Activated CD4-positive, alpha-beta T cell treated with anti-CD3 and anti-CD28 coated beads, Interleukin-10, Interleukin-2, amounts not matched to agents 100 ng/mL and 50 ng/mL, durations not matched to agents 16 hours and 8 hours (primary cell): ENCODE results near the gene BNC1.
"Not testable (repeated sequence)": the region's sequence is repeated elsewhere in the genome, so short reads cannot be mapped to it uniquely, and the experiment has no call there.

Experiments
- DNase-seq: peaks from one replicate; pipeline ENCODE4 v3.0.0-alpha.2; 2020

The BNC1 gene

GRCh38 chr15:83295417-83295816, 11.0 kb upstream of the BNC1 start:
- no peak for DNase-seq

- DNase-seq: no peak
Observed at GRCh38 chr15:83293201-83293600, 8.7 kb upstream of the BNC1 start.

GRCh38 chr15:83292317-83292716, 7.9 kb upstream of the BNC1 start:
- DNase-seq: no peak

GRCh38 chr15:83290236-83290635, 5.8 kb upstream of the BNC1 start:
- DNase-seq: no peak

- no peak for DNase-seq
Observed at GRCh38 chr15:83289160-83289559, 4.7 kb upstream of the BNC1 start.

GRCh38 chr15:83288381-83288801, 3.9 kb upstream of the BNC1 start:
- no peak for DNase-seq

- DNase-seq: no peak
Observed at GRCh38 chr15:83287541-83288027, 3.1 kb upstream of the BNC1 start.

- DNase-seq: no peak
Observed at GRCh38 chr15:83285979-83286553, 1.6 kb upstream of the BNC1 start.

- DNase-seq: no peak
Observed at GRCh38 chr15:83285284-83285978, 967 bp upstream of the BNC1 start.

GRCh38 chr15:83283813-83284558, 478 bp downstream of the BNC1 start:
- DNase-seq: no peak

GRCh38 chr15:83283138-83283812, 1.2 kb downstream of the BNC1 start:
- DNase-seq: no peak

- no peak for DNase-seq
Observed at GRCh38 chr15:83282776-83283137, 1.7 kb downstream of the BNC1 start.

- no peak for DNase-seq
Observed at GRCh38 chr15:83282141-83282540, 2.3 kb downstream of the BNC1 start.

- no peak for DNase-seq
Observed at GRCh38 chr15:83278191-83278590, 6.3 kb downstream of the BNC1 start.

- DNase-seq: no peak
Observed at GRCh38 chr15:83276661-83277060, 7.8 kb downstream of the BNC1 start.

GRCh38 chr15:83275412-83275811, 9.1 kb downstream of the BNC1 start:
- DNase-seq: no peak

- DNase-seq: no peak
Observed at GRCh38 chr15:83270176-83270575, 14.3 kb downstream of the BNC1 start.

GRCh38 chr15:83268147-83268546, 16.3 kb downstream of the BNC1 start:
- no peak for DNase-seq

- no peak for DNase-seq
Observed at GRCh38 chr15:83262594-83263315, 21.7 kb downstream of the BNC1 start.

- DNase-seq: not testable (repeated sequence)
Observed at GRCh38 chr15:83262181-83262580, 22.3 kb downstream of the BNC1 start.

GRCh38 chr15:83250781-83251180, 33.7 kb downstream of the BNC1 start:
- no peak for DNase-seq

- DNase-seq: no peak
Observed at GRCh38 chr15:83249030-83249343, 35.5 kb downstream of the BNC1 start.
